Left cardiac atrium (tissue), 4 donors: Measurements from ENCODE around the gene RABAC1. TPM values are rescaled to one million over a fixed set of nuclear protein-coding genes. Genes with fewer than 3 reads are reported as not detected.

Source experiments
- ATAC-seq, 2 donors: fragments of 200-7000 bp; cut with Tn5 transposase; one replicate each; pipeline ENCODE4 v1.9.1; 2020; ENCODE audit warnings: mild to moderate bottlenecking in 2 of 2, moderate library complexity in 2 of 2
- DNase-seq: peaks from one replicate; pipeline ENCODE4 v3.0.0-alpha.2; 2020
- intact Hi-C, 2 donors: fragments of 100-400 bp; cut with DNase I; formaldehyde crosslinking; loops; one replicate each; pipeline versions ENCODE4 v1.14.1 to v1.15.1; 2022 to 2023
- total RNA-seq, 2 donors: library from RNA; stranded (reverse); fragmentation: NEBNext Ultra II Directional; extraction: Animal tissue kit (Norgen Biotek cat#: 25700); gene quantifications; one replicate each; pipeline ENCODE4 v1.2.1, GENCODE V29; 2021
- donor health status: DM: no; HTN: yes; CAD: no.
- donor health status: DM: no; HTN: yes; CAD: no; lungs with severe emphysema.
- donor health status: DM: yes; HTN: yes; CAD: no.
- donor health status: Dilated cardiomyopathy.

RABAC1 gene
- total RNA-seq, 2 donors from 2014 or later: 91.4 to 117 TPM

DNA sequence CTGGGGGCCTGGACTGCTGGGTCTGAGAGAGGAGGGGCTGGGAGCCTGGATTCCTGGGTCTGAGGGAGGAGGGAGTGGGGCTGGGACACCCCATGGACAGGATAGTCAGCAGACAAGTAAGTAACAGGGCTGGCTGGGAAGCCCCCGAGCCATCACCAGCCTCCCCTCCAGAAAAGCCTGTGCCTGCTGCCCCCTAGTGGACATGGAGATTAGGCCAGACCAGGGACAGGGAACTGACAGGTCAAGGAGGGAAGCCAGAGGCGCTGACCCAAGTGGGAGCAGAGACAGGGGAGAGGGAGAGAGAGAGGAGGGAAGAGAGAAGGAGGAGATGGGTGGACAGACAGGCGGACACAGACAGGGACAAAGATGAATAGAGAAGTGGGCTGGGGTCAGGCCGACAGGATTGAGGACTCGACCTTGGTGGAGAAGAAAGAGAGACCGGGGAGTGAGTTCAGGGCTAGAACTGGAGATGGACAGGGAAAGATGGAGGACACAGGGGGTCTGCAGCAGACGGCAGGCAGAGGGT lies 24.2 kb downstream of the RABAC1 start:
- intact Hi-C loops: no loop called here
- DNase-seq: peak; percentile 65
- ATAC-seq: peak; percentile 68 to 71

DNA sequence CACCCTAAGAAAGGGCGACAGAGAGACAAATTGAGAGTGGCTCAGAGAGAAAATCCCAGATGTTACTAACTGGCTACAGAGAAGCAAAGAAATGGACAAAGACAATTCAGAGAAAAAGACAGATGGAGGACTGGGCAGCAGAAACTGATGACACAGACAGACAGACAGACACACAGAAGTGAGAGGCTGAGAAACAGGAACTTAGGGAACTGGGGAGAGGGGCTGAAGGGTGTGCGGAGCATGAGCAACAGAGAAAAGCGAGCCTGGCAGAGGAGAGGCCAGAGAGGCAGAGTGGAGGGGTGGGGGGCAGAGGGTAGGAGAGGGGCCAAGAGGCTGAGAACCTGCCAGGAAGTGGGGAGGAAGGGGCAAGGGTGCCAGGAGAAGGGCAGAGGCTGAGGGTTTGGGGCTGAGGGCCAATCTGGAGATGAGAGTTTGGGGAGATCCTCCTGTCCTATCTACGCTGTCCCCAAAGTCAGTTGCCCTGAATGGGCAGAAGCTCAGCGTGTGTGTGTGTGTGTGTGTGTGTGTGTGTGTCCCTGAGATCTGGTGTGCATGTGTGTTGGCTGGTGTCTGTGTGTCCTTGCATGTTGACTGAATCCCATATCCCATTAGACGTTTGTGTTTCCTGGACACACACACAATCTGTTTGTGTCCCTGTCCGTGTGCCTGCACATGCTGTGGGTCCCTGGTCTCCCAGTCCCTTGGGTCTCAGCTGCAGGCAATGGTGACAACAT lies 25.3 kb downstream of the RABAC1 start:
- ATAC-seq (no peak), DNase-seq (no peak)
- intact Hi-C loops: no loop called here

DNA sequence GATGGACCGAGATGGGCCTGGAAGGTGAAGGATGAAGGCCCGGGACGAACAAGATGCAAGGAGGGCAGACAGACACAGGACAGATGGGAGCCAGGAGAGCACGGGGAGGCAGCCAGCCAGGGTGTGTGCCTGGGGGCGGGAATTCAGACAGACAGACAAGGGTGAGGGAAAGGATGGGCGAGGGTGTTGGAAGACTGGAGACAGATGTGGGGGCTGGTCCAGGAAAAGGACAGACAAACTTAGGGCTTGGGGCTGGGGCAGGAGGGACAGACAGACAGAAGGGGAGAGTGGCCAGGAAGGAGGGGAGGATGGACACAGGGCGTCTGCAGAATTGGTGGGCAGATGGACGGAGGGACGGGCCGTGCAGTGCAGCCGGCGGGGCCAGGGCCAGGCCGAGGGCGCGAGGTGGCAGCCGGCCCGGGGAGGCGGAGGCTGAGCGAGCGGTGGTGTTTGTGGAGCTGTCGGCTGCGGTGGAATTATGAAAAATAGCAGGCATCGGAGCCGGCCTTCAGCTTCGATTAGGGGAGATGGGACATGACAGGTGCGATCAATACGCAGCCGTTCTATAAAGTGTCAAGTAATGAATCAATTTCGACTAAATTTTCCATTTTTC lies 26.3 kb downstream of the RABAC1 start:
- ATAC-seq: peak; percentile 31 to 38
- intact Hi-C loops: no loop called here

DNA sequence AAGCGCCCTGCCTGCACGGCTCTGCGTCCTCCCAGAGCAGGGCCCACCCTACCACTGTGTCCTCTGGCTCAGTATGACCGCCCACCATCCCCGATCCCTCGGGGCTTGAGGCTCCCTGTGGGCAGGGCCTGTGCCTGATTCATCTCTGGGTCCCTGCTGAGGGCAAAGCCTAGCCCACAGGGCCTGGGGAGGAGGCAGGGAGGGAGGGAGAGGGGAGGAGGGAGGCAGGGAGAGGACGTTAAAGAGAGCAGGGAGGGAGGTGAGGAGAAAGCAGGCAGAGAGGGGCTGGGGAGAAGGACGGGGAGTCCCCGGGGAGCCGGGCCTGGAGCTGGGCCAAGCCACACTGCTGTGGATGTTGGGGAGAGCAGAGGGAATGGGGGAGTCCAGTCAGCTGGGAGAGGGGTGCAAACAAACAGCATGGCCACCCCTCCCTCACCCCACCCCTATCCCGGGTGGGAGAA lies 26.8 kb downstream of the RABAC1 start:
- DNase-seq (no peak), ATAC-seq (no peak)
- intact Hi-C loops: no loop called here

More for the DNA sequence above, 26.3 kb downstream of the RABAC1 start:
- DNase-seq: no peak

DNA sequence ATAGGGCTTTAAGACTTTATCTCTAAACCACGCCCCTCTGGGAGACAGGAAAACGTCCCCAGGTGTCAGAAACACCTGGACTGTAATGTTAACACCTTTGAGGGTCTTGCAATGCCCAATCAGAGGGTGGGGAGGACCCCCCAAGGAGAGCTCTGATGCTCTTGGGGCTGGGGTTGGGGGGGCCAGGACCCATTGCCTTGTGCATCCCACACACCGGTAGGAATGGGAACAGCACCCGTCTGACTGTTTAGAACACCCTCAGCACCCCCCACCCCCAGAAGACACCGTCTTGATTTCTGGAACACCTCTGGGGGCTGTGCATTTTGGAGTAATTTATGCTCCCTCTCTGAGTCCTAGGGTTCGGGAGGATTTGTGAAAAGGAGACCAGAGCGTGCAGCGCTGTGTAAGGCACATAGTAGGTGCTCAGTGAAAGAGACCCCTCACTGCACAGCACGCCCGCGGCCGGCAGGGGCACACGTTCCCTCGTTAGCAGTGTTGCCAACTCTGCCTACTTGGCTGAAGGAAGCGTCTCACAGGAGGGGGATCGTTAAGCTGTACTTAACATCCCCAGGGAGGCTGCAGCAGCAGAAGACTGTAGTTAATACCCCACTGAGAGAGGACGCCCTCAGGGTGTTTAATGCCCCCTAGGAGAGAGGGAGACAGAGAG lies 28.1 kb downstream of the RABAC1 start:
- DNase-seq (no peak), ATAC-seq (no peak)
- intact Hi-C loops: no loop called here

DNA sequence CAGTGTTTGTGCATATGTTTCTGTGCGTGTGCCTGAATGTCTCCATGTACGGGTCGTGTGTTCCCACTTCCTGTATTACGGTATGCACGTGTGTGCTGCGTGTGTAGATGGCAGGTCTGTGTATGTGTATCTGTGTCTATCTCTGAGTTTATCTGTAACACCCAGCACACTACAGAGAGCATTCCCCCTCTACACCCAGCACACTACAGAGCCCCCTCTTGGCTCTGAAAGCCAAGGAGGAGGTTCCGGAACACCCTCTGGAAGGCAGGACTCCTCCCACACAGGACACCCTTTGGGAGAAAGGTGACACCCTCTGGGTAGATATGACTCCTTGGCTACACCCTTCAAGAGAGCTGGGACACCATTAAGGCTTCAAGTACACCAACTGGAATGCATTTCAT lies 28.8 kb downstream of the RABAC1 start:
- intact Hi-C loops: no loop called here
- ATAC-seq (no peak), DNase-seq (no peak)

DNA sequence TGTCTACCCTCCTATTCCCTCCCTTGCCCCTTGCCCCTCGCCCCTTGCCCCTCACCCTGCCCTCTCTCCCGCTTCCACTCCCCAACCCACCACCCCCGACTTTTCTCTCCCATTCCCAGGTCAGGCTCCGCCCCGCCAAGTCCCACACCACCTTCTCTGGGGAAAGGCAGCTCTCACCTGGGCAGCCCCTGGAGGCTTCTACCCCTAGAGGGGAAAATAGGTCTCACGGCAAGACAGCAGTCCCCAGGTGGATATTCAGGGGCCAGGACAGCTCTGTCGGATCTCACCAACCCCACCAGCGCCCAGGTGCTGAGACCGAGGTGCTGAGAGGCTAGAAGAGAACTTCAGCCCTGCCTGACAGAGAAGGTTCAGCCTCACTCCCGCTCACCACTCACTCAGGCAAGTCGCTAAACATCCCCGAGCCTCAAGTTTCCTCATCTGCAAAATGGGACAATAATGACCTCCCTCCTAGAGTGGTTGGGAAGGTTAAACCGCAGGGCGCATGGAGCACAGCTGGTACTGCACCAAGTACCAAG lies 29.5 kb downstream of the RABAC1 start:
- DNase-seq (no peak), ATAC-seq (no peak)
- intact Hi-C loops: no loop called here

DNA sequence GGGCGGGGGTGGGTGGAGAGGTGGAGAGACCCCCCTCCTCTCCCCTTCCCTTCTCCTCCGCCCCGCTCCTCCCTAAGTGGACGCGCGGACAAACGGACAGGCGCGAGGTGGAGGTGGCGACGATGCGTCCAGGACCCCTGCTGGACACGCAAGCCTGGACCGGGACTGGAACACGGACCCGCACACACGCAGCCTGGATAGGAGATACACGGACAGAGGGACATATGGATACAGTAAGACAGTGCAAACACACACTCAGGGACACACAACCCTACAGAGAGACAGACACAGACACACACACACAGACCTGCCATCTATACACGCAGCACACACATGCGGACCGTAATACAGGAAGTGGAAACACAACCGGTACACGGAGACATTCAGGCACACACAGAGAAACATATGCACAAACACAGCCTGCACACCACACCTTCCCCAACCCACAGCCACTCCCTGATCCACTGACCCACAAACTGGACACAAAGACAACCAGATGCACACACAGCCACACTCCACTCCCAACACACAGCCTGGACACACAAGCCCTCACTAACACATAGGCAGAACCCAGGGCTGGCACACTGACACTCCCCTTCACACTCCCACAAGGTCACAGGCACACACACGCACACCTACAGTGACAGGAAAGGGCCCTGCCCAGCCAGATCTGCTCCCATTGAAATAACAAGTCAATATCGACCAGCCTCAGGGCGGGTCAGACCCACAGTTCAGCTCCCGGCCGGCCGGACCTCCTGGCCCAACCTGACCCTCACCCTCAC lies 30.2 kb downstream of the RABAC1 start:
- DNase-seq (no peak), ATAC-seq (peak in 1 of 2 donors; percentile 10)
- intact Hi-C loops: no loop called here

DNA sequence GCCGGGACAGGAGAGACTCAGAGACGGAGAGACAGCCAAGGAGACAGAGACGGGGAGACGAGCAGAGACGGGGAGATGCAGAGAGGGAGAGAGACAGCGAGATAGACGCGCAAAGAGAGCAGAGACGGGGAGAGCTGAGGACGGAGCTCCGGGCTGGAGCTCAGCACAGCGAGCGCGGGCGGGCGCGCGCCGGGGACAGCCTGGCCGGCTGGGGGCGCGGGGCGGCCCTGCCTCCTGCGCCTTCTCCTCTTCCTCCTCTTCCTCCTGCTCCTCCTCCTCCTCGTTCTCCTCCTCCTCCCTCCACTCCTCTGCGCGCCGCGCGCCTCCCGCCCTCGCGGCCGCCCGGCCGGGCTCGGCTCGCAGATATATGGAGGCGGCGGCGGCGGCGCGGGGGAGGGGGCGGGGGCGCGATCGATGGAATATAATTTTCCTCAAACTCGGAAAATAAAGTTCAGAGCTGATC lies 30.9 kb downstream of the RABAC1 start, which contains the start of gene ERFL:
TSS of gene ERFL (minus strand) at position 229 of the 463 bp plus-strand sequence. CDS start 15,530 bp downstream, outside the sequence.
- intact Hi-C loops: no loop called here
- DNase-seq (no peak), ATAC-seq (peak; percentile 13 to 38)

DNA sequence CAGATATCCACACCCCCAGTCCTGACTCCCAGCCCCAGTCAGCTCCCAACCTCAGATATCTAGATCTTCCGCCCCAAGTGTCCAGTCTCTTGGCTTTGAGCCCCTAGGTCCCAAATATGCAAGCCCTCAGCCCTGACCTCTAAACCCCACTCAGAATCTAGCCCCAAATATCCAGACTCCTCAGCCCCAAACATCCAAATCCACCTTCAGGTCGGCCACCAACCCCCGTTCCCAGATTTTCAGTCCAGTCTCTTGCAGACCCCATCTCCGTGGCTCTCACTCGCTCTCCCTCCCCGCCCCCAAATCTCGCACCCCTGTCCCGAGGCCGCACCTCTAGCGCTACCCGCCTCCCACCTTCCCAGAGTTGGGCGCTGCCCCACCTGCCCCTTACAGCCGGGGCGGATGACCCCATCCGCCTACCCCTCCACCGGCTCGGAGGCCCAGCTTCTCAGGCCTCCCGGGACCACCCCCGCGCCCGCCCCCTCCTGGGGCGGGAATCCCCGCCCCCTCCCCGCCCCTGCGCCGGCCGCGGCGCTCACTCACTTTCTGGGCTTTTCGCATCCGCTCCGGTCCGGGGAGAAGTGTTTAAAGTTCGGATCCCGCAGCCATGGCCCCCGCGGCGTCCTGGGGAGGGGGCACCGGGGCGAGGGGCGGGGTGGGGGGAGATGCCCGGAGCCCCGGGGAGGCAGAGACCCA lies 31.5 kb downstream of the RABAC1 start:
- intact Hi-C loops: no loop called here
- ATAC-seq (peak in 1 of 2 donors; percentile 14), DNase-seq (no peak)

DNA sequence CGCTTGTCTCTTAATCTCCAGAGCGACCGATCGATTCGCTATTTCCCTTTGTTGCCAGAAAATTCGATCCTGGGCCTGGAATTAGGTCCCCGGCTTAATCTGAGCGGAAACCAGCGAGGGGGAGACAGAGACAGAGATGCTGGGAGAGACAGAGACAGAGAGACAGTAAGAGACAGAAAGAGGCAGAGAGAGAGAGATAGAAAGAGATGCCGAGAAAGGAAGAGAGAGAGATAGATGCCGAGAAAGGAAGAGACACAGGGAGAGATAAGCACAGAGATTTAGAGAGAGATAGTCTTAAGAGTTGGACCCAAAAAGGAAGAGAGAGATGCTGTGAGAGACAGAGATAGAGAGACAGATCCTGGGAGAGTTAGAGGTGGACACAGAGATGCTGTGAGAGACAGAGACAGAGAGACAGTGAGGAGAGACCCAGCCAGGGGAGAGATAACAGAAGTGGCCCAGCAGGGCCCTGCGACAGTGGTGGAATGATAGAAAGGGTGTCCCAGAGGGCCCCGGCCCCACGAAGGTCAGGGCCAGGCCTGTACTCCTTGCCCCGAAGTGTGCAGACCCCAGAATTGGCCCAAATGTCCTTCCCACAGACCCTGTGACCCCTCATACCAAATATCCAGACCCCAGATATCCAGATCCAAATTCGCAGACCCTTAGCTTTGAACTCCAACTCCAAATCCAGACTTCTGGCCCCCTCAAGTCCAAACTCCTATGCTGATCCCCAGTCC lies 32.2 kb downstream of the RABAC1 start:
- DNase-seq (no peak), ATAC-seq (no peak)
- intact Hi-C loops: no loop called here

DNA sequence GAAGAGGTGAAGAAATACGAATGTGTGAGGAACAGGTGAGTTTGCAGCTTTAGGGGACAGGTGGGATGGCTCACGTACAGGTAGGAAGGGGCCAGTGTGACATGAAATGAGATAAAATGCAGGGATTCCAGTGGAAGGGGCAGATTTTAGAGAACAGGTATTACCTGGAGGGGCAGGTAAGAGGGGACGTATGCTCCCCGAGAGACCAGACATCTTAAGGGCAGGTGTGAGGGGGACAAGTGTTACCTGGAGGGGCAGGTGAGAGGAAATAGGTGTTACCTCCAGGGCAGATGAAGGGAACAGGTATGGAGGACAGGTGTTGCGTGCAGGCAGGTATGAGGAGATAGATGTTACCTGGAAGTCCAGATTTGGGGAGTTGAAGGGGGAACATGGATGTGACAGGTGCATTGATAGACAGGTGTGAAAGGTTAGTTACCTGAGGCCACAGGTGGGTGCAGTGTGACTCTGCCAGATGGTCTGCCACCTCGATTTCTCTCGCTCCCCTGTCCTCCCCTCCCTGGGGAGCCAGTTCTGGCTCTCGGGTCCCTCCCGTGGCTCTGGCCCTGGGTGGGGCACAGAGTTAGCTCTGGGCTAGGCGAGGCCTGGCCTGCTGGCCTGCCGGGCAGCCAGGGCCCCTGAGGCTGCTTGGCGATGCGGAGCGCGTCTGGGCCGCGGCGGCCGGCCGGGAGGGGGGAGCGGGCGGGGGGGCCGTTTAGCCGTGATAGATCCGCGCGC lies 32.9 kb downstream of the RABAC1 start:
- no peak for ATAC-seq
- DNase-seq: no peak
- intact Hi-C loops: no loop called here

DNA sequence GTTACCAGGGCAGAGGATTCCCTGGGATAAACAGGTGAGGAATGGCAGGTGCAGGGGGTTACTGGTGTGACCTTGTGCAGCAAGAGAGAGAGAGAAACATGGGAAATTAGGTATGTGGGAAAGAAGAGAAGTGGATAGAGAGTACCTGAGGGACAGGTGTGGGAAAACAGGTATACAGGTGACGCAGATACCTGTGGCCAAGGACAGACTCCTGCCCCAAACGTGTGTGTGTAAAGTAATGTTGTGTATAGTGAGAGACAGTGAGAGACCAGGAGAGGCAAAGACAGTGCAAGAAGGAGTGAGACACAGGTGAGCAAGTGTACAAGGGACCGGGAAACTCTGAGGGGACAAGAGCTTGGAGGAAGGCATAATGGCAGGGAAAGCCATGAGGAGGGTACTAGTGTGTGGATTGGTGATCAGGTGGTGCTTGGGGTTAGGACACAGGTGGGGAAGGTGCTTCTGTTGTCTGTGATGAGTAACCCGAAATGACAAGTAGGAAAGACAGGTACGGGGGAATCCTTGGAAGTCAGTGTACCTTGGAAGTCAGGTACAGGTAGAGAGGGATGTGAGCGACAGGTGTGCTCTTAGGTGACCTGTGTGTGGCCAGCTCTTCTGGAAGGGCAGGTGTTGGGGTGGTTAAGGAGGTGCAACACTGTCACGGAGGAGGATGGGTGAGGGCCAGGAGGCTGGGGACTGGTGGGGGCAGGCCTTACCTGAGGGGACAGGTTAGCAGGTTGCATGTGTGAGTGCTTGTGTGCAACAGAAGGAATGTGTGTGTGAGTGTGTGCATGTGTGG lies 33.7 kb downstream of the RABAC1 start:
- no peak for ATAC-seq
- intact Hi-C loops: no loop called here
- no peak for DNase-seq

DNA sequence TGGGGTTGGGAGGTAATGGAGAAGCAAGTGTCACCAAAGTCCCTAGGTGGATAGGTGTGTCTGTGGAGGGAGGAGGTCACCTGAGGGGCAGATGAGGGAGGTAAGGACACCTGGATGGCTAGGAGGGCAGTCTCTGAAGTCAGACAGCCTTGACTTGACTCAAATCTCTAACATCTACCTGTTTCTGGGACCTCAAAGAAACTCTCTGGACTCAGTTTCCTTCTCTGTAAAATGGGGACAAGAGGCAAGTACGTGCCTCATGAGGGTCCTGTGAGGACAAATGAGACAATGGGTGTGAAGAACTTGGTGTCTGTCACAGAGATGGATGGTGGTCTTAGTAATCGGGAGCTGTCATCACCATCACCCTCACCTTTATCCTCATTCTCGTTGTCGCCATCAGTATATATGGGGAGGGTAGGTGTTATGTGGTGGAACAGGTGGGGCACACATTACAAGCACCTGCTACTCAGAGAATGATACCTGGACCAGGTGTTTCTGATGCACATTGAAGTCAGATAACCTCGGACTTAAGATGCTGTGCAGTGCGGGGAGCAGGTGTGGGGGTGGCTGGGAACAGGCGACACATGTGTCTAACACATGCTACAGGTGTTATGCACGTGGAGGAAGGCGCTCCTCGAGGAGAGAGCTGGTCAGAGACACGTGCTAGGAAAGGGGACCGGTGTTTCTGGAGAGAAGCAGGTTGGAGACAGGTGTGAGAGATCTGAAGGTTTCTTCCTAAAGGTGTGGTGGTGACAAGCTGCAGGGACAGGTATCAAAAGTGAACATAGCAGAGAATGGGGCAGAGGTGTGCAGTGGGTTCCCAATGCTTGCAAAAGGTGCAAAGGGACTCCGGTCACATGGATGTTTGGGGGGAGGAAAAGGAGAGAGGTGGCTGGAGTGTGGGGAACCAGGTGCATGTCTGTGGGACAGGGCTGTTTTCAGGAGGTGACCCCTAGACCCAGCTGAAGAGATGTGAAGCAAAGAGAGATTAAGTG lies 34.7 kb downstream of the RABAC1 start:
- ATAC-seq (no peak), DNase-seq (no peak)
- intact Hi-C loops: no loop called here
